Mucosa of descending colon (tissue), 3 donors: ENCODE measurements around the gene TMEM37. TPM values are rescaled to one million over a fixed set of nuclear protein-coding genes. Genes with fewer than 3 reads are reported as not detected.

Source experiments
- ATAC-seq: fragments of 200-7000 bp; cut with Tn5 transposase; one replicate; pipeline ENCODE4 v1.9.1; 2020; ENCODE audit warnings: mild to moderate bottlenecking, moderate library complexity
- DNase-seq, 3 donors: peaks; one replicate each; pipeline ENCODE4 v3.0.0-alpha.2; 2020
- H3K36me3 ChIP-seq: fragments of 200-600 bp; one replicate; pipeline ENCODE4 v1.8.0; 2021; ENCODE audit warnings: low read depth, mild to moderate bottlenecking
- H3K4me1 ChIP-seq: fragments of 200-600 bp; one replicate; pipeline ENCODE4 v1.8.0; 2021; ENCODE audit warnings: low read depth, mild to moderate bottlenecking
- H3K4me3 ChIP-seq: fragments of 200-600 bp; one replicate; pipeline ENCODE4 v1.8.0; 2021; ENCODE audit warnings: mild to moderate bottlenecking
- H3K9me3 ChIP-seq: fragments of 200-600 bp; one replicate; pipeline ENCODE4 v1.8.0; 2021; ENCODE audit warnings: mild to moderate bottlenecking
- CTCF ChIP-seq: fragments of 200-600 bp; IDR thresholded peaks from one replicate; pipeline ENCODE4 v1.8.0; 2022; ENCODE audit warnings: antibody characterized with exemption, mild to moderate bottlenecking
- intact Hi-C, 2 donors: fragments of 100-400 bp; cut with DNase I in 1 of 2; cut with micrococcal nuclease in 1 of 2; formaldehyde crosslinking; loops; one replicate each; pipeline versions ENCODE4 v1.11.0 to v1.11.1; 2022; cut with DNase I, micrococcal nuclease
- total RNA-seq, 3 donors: library from RNA; stranded (reverse); fragmentation: NEBNext Ultra II Directional in 2 of 3; extraction: Animal tissue kit (Norgen Biotek cat#: 25700) in 2 of 3; gene quantifications; one replicate each; pipeline versions ENCODE4 v1.2.1 to v1.2.4, GENCODE V29; 2021 to 2023
- donor health status: DM: no; HTN: no; CAD: no; lungs with moderate emphysema.
- donor health status: DM: no; HTN: no; CAD: no.
- donor health status: DM: no; HTN: yes; CAD: no.

Gene TMEM37
- total RNA-seq, 3 donors from 2014 or later: 54.0 to 173 (median 100) TPM

GRCh38 chr2:119476301-119477112 is 44.9 kb downstream of the TMEM37 start:
- TF ChIP-seq CTCF: peak; percentile 93
- Histone ChIP-seq H3K4me3 (no peak overlapping the region), H3K9me3 (no peaks in the 10 kb centered on the region), H3K4me1 (peaks cover 3% of the 10 kb centered on the region), H3K36me3 (no peaks in the 10 kb centered on the region)
- peak; percentile 89 for ATAC-seq
- intact Hi-C loops: loop anchor here (5.0 kb wide), 1 partner anchor 69 kb away; no protein-coding TSS in a partner anchor
- DNase-seq: peak in 2 of 3 donors; percentile 56 to 72

- H3K9me3 ChIP-seq: no peaks in the 10 kb centered on the region
- TF ChIP-seq CTCF: no peak
- no peak overlapping the region for H3K4me3 ChIP-seq
- H3K4me1 ChIP-seq: peaks cover 3% of the 10 kb centered on the region
- ATAC-seq (no peak), DNase-seq (no peak)
- intact Hi-C loops: loop anchor here (5.0 kb wide), 1 partner anchor 70 kb away; no protein-coding TSS in a partner anchor
- H3K36me3 ChIP-seq: no peaks in the 10 kb centered on the region
These were observed 45.5 kb downstream of the TMEM37 start for GRCh38 chr2:119477113-119477505.

- TF ChIP-seq CTCF: no peak
- Histone ChIP-seq H3K36me3 (no peaks in the 10 kb centered on the region), H3K4me1 (no peaks in the 10 kb centered on the region), H3K4me3 (no peak overlapping the region), H3K9me3 (no peaks in the 10 kb centered on the region)
- DNase-seq (no peak), ATAC-seq (no peak)
- intact Hi-C loops: loop anchor here (5.0 kb wide), 1 partner anchor 71 kb away; no protein-coding TSS in a partner anchor
These were observed 46.7 kb downstream of the TMEM37 start for GRCh38 chr2:119478188-119478977.

- no peak for TF ChIP-seq CTCF
- intact Hi-C loops: loop anchor here (5.0 kb wide), 1 partner anchor 72 kb away; no protein-coding TSS in a partner anchor
- ATAC-seq: peak; percentile 5
- no peak for DNase-seq
- no peak overlapping the region for H3K4me3 ChIP-seq
- no peaks in the 10 kb centered on the region for H3K9me3 ChIP-seq
- H3K4me1 ChIP-seq: no peaks in the 10 kb centered on the region
- H3K36me3 ChIP-seq: no peaks in the 10 kb centered on the region
These were observed 47.3 kb downstream of the TMEM37 start for GRCh38 chr2:119478978-119479295.

GRCh38 chr2:119480184-119480583 is 48.5 kb downstream of the TMEM37 start:
- no peak for TF ChIP-seq CTCF
- Histone ChIP-seq H3K9me3 (no peaks in the 10 kb centered on the region), H3K36me3 (no peaks in the 10 kb centered on the region), H3K4me3 (no peak overlapping the region), H3K4me1 (no peaks in the 10 kb centered on the region)
- no peak for ATAC-seq
- intact Hi-C loops: no loop called here
- no peak for DNase-seq
